Measurements from ENCODE around the gene ADORA1. TPM values are rescaled to one million over a fixed set of nuclear protein-coding genes. Genes with fewer than 3 reads are reported as not detected.
A peak's percentile ranks its signal among the peaks of the same experiment; 100 is the strongest.

The ADORA1 gene
- total RNA-seq, 4 donors from 2014 or later = 0.64 to 1.7 (median 0.66) TPM; not detected in 1

DNA sequence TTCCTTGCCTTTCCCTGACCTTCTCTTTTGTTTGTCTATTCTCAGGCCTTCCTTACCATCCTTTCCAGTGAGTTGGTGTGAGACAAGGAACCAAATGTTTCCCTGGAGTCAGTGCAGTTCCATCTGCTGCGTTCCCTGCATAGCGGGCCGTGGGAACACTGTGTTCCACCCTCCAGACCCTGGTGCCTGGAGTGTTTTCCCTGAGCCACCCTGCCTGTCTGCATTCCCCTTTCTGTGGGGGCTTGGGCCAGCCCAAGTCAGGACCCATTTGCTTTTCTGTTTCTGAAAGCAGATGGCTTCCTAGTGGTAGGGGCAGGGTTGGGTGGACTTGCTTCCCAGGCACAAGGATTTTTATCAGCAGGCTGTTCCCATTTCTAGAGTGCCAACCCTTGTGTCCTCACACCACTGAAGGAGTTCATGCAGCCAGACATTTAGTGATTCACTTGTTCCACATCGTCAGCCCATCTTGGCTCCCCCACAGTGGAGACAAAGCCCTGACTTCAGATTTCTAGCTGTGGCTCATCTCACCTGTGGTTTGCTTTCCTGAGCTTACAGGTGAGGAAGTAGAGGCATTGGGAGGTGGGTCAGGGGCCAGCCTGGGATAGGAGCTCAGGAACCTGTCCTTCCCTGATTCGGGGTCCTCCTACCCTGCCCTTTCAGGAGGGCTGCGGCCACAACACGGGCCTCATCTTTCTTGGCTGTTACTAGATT, 27.6 kb upstream of the ADORA1 start:
- Histone ChIP-seq H3K4me3 (no peak overlapping the region), H3K9me3 (peaks cover 0 to 11% (median 10%) of the 10 kb centered on the region in 3 donors), H3K27ac (peak overlapping the region in 1 of 4 donors; percentile 17), H3K36me3 (no peaks in the 10 kb centered on the region), H3K27me3 (peaks cover 0 to 8% (median 0%) of the 10 kb centered on the region in 4 donors), H3K4me1 (no peaks in the 10 kb centered on the region)
- no peak for DNase-seq
- TF ChIP-seq, protein P1, sequence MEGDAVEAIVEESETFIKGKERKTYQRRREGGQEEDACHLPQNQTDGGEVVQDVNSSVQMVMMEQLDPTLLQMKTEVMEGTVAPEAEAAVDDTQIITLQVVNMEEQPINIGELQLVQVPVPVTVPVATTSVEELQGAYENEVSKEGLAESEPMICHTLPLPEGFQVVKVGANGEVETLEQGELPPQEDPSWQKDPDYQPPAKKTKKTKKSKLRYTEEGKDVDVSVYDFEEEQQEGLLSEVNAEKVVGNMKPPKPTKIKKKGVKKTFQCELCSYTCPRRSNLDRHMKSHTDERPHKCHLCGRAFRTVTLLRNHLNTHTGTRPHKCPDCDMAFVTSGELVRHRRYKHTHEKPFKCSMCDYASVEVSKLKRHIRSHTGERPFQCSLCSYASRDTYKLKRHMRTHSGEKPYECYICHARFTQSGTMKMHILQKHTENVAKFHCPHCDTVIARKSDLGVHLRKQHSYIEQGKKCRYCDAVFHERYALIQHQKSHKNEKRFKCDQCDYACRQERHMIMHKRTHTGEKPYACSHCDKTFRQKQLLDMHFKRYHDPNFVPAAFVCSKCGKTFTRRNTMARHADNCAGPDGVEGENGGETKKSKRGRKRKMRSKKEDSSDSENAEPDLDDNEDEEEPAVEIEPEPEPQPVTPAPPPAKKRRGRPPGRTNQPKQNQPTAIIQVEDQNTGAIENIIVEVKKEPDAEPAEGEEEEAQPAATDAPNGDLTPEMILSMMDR (IDR thresholded peaks at IDR 0.05) = no peak
- no peak for TF ChIP-seq POLR2A (IDR thresholded peaks at IDR 0.05)
- 82 to 86% methylated on average over 7 of the region's 7 CpGs for WGBS, 2 donors
- intact Hi-C loops (cut with DNase I) = no loop called here

DNA sequence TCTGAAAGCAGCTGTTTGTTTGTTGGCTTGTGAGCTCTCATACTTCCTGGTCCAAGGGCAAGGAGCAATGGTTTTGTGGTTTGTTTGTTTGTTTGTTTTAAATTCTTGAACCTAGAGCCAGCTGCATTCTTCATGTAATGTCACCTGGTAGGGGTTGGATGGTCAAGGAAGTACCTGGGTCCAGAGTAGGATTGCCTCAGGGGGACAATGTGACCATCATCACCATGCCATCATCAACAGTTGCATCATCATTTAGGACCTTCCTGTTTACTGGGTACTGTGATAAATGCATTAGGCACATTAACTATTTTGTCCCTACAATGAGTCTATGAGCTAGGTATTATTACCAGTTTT, 27.0 kb upstream of the ADORA1 start:
- Histone ChIP-seq H3K36me3 (no peaks in the 10 kb centered on the region), H3K27ac (no peak overlapping the region), H3K9me3 (peaks cover 0 to 7% (median 6%) of the 10 kb centered on the region in 3 donors), H3K27me3 (peaks cover 0 to 8% (median 0%) of the 10 kb centered on the region in 4 donors), H3K4me1 (no peaks in the 10 kb centered on the region), H3K4me3 (no peak overlapping the region)
- intact Hi-C loops (cut with DNase I) = no loop called here
- DNase-seq = no peak
- TF ChIP-seq POLR2A (IDR thresholded peaks at IDR 0.05) = no peak
- TF ChIP-seq, protein P1 (IDR thresholded peaks at IDR 0.05) = no peak

DNA sequence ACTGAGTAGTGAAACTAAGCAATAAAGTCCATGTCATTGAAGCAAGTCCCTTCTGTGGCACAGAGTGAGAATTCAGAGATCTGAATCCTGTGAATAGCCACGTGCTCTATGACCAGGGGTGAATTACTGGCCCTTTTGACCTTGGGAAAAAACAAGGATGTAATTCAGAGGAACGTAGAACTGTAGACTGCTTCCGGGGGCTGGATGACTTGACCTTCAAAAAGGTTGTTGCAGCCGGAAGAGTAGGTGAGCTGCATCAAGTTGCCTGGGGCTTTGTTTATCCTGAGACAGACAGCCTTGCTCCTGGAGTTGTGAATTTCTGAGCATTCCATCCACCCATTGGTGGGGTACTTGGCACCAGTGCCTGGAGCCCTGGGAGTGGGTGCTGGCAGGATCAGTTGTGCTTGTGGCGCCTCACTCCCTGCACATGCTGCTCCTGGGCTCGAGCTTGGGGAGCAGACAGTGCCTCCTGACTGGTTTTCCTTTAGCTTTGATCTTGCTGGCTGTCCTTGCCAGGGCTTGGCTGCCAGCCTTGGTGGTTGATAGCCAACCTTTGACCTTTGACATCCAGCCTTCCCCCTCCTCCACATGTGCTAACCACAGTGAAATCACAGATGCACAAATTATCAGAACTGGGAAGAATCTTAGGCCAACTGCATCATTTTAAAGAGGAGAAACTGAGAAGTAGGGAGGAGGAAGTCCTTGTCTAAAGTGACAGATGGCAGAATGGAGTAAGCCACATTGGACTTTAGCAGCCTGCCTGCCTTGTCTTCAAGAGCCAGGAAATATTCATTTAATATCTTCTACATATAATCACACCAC, 25.5 kb upstream of the ADORA1 start:
- intact Hi-C loops (cut with DNase I) = no loop called here
- Histone ChIP-seq H3K9me3 (peaks cover 0 to 6% (median 4%) of the 10 kb centered on the region in 3 donors), H3K27ac (no peak overlapping the region), H3K36me3 (no peaks in the 10 kb centered on the region), H3K4me1 (no peaks in the 10 kb centered on the region), H3K27me3 (peaks cover 0 to 19% (median 0%) of the 10 kb centered on the region in 4 donors), H3K4me3 (no peak overlapping the region)
- DNase-seq = no peak
- WGBS, 2 donors = 61 to 64% methylated on average over 5 to 6 of the region's 6 CpGs
- TF ChIP-seq POLR2A (IDR thresholded peaks at IDR 0.05) = no peak
- TF ChIP-seq, protein P1 (IDR thresholded peaks at IDR 0.05) = no peak

DNA sequence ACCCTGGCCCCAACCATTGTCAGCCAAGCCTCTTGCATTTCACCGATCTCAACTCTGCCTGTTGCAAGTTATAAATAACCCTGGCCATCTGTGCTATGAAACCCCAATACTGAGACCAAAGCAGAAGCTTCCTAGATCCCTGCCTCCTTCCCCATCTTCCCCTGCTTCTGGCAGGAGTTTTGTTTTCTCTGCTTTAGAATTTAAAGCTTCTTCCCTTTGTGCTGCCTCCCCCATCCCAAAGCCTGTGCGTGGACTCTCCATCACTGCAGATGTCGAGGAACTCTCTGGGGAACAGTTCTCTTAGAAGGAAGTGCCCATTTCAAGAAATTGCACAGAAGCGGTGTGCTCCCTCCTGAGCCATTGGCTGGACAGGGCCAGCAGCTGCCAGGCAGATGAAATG, 24.3 kb upstream of the ADORA1 start:
- WGBS, 2 donors = 70 to 72% methylated on average over 3 to 4 of the region's 4 CpGs
- Histone ChIP-seq H3K4me1 (no peaks in the 10 kb centered on the region), H3K4me3 (no peak overlapping the region), H3K9me3 (peaks cover 0 to 6% (median 4%) of the 10 kb centered on the region in 3 donors), H3K27me3 (peaks cover 0 to 30% (median 0%) of the 10 kb centered on the region in 4 donors), H3K36me3 (no peaks in the 10 kb centered on the region), H3K27ac (no peak overlapping the region)
- intact Hi-C loops (cut with DNase I) = no loop called here
- no peak for DNase-seq
- TF ChIP-seq, protein P1 (IDR thresholded peaks at IDR 0.05) = no peak
- no peak for TF ChIP-seq POLR2A (IDR thresholded peaks at IDR 0.05)

Measured in esophagus squamous epithelium (tissue), 5 donors.